ENCODE measurements around the gene LRMDA. TPM values are rescaled to one million over a fixed set of nuclear protein-coding genes. Genes with fewer than 3 reads are reported as not detected.

LRMDA gene
- total RNA-seq, 1 donor from 2014 or later, result 18.7 TPM

GRCh38 chr10:76015245-76015644, 583.8 kb downstream of the LRMDA start:
- Histone ChIP-seq H3K27me3 (ENCODE audit: control insufficient read depth, insufficient read depth, low read length) (no peaks in the 10 kb centered on the region), H3K36me3 (ENCODE audit: control insufficient read depth, insufficient read depth, low read length) (no peaks in the 10 kb centered on the region), H3K4me3 (ENCODE audit: low read depth, low read length) (no peak overlapping the region)
- no peak for DNase-seq (ENCODE audit: low read depth)
- TF ChIP-seq CTCF (IDR thresholded peaks at IDR 0.05; ENCODE audit: insufficient read depth, low read length, poor library complexity, severe bottlenecking), result no peak

- no peak for TF ChIP-seq CTCF (IDR thresholded peaks at IDR 0.05; ENCODE audit: insufficient read depth, low read length, poor library complexity, severe bottlenecking)
- Histone ChIP-seq H3K27me3 (ENCODE audit: control insufficient read depth, insufficient read depth, low read length) (no peaks in the 10 kb centered on the region), H3K4me3 (ENCODE audit: low read depth, low read length) (no peak overlapping the region), H3K36me3 (ENCODE audit: control insufficient read depth, insufficient read depth, low read length) (no peaks in the 10 kb centered on the region)
- DNase-seq (ENCODE audit: low read depth), result no peak
These were observed 585.8 kb downstream of the LRMDA start for GRCh38 chr10:76017026-76017732.

- no peak overlapping the region for H3K4me3 ChIP-seq (ENCODE audit: low read depth, low read length)
- H3K27me3 ChIP-seq (ENCODE audit: control insufficient read depth, insufficient read depth, low read length), result no peaks in the 10 kb centered on the region
- no peak for TF ChIP-seq CTCF (IDR thresholded peaks at IDR 0.05; ENCODE audit: insufficient read depth, low read length, poor library complexity, severe bottlenecking)
- no peak for DNase-seq (ENCODE audit: low read depth)
- no peaks in the 10 kb centered on the region for H3K36me3 ChIP-seq (ENCODE audit: control insufficient read depth, insufficient read depth, low read length)
These were observed 586.5 kb downstream of the LRMDA start for GRCh38 chr10:76017733-76018433.

GRCh38 chr10:76020630-76021029, 589.2 kb downstream of the LRMDA start:
- Histone ChIP-seq H3K36me3 (ENCODE audit: control insufficient read depth, insufficient read depth, low read length) (no peaks in the 10 kb centered on the region), H3K27me3 (ENCODE audit: control insufficient read depth, insufficient read depth, low read length) (no peaks in the 10 kb centered on the region), H3K4me3 (ENCODE audit: low read depth, low read length) (no peak overlapping the region)
- no peak for TF ChIP-seq CTCF (IDR thresholded peaks at IDR 0.05; ENCODE audit: insufficient read depth, low read length, poor library complexity, severe bottlenecking)
- DNase-seq (ENCODE audit: low read depth), result no peak

- Histone ChIP-seq H3K27me3 (ENCODE audit: control insufficient read depth, insufficient read depth, low read length) (no peaks in the 10 kb centered on the region), H3K4me3 (ENCODE audit: low read depth, low read length) (no peak overlapping the region), H3K36me3 (ENCODE audit: control insufficient read depth, insufficient read depth, low read length) (no peaks in the 10 kb centered on the region)
- no peak for DNase-seq (ENCODE audit: low read depth)
- no peak for TF ChIP-seq CTCF (IDR thresholded peaks at IDR 0.05; ENCODE audit: insufficient read depth, low read length, poor library complexity, severe bottlenecking)
These were observed 590.0 kb downstream of the LRMDA start for GRCh38 chr10:76021398-76021797.
